Uterus (tissue), 2 donors: ENCODE results near the gene FPGS.

Experiments used
- POLR2A ChIP-seq, 2 donors: fragments of 450-650 bp; IDR thresholded peaks; one replicate each; pipeline ENCODE4 v1.6.1; 2016; ENCODE audit warnings: antibody characterized with exemption in 2 of 2, mild to moderate bottlenecking in 1 of 2, moderate library complexity in 1 of 2
- TF ChIP-seq, protein P1 (sequence below), 4 experiments: fragments of 200-600 bp in 2 of 4; fragments of 450-650 bp in 2 of 4; sonication (generic) in 2 of 4; IDR thresholded peaks; one replicate each; pipeline ENCODE4 v1.5.1; 2016 to 2019; ENCODE audit warnings: antibody characterized with exemption in 4 of 4, mild to moderate bottlenecking in 2 of 4, moderate library complexity in 1 of 4

DNA sequence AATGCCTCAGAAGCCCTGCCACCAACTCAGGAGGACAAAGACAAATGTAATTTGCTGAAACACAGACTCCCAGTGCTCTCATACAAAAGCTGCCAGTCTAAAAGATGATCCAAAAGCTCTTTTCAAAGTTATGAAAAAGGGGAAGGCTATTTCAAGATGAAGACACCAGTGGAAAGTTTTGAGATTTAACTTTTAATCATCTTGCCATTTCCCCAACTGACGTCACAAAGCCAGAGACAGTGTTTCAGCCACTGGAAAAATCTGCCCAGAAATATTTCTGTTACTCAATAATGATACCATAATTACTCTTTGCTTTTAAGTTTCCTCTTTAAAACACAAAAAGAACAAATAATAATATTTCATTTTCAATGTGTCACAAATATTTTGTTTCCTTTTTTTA is 30.9 kb downstream of the FPGS start:
- TF ChIP-seq, protein P1, sequence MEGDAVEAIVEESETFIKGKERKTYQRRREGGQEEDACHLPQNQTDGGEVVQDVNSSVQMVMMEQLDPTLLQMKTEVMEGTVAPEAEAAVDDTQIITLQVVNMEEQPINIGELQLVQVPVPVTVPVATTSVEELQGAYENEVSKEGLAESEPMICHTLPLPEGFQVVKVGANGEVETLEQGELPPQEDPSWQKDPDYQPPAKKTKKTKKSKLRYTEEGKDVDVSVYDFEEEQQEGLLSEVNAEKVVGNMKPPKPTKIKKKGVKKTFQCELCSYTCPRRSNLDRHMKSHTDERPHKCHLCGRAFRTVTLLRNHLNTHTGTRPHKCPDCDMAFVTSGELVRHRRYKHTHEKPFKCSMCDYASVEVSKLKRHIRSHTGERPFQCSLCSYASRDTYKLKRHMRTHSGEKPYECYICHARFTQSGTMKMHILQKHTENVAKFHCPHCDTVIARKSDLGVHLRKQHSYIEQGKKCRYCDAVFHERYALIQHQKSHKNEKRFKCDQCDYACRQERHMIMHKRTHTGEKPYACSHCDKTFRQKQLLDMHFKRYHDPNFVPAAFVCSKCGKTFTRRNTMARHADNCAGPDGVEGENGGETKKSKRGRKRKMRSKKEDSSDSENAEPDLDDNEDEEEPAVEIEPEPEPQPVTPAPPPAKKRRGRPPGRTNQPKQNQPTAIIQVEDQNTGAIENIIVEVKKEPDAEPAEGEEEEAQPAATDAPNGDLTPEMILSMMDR (IDR thresholded peaks at IDR 0.05) = no peak
- TF ChIP-seq POLR2A (IDR thresholded peaks at IDR 0.05) = no peak
